RWPE1 (cell line): Measurements from ENCODE around the gene INSM1.

Experiments used
- CTCF ChIA-PET: fragments of 350-600 bp; sonication (Branson Sonifier 250); formaldehyde crosslinking; extraction: SDS; loops from one replicate; lab custom pipeline; 2021; lab: Yijun Ruan, JAX
- POLR2A ChIA-PET: fragments of 400-600 bp; formaldehyde crosslinking; extraction: SDS; loops from one replicate; lab custom pipeline; 2020; ENCODE audit warnings: antibody characterized with exemption; ENCODE audit not compliant: low non-redundant PET; lab: Yijun Ruan, JAX
- DNase-seq: peaks from one replicate; pipeline ENCODE4 v3.0.0; 2012; ENCODE audit warnings: low spot score
- H3K27ac ChIP-seq: fragments of 450-650 bp; 2 replicates; pipeline ENCODE4 v1.5.1; 2017
- TF ChIP-seq, protein P1 (sequence below): fragments of 450-650 bp; conservative IDR thresholded peaks from 2 replicates; pipeline ENCODE4 v1.5.1; 2017; ENCODE audit warnings: low read depth, mild to moderate bottlenecking

Gene INSM1

DNA sequence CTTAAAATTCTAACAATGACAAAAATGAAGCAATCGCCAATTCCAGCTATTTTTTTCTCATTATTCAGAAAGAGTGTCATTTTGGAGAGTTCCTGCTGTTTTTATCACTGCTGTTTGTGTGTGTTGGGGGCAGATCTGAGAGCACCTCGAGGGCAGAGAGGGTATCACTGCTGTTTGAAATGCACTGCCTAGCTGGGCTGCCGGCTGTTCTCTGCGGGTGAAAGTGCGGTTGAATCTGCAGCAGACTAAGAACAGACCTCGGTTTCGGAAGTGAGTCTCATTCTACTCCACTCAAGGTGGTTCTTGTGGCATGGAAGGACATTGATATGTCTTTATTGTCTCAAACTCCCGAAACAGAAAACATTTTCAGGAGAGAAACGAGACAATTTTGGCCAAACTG is 18.3 kb downstream of the INSM1 start:
- DNase-seq: no peak
- CTCF ChIA-PET: no interaction called here
- POLR2A ChIA-PET: no interaction called here
- H3K27ac ChIP-seq: no peak overlapping the region
- TF ChIP-seq, protein P1, sequence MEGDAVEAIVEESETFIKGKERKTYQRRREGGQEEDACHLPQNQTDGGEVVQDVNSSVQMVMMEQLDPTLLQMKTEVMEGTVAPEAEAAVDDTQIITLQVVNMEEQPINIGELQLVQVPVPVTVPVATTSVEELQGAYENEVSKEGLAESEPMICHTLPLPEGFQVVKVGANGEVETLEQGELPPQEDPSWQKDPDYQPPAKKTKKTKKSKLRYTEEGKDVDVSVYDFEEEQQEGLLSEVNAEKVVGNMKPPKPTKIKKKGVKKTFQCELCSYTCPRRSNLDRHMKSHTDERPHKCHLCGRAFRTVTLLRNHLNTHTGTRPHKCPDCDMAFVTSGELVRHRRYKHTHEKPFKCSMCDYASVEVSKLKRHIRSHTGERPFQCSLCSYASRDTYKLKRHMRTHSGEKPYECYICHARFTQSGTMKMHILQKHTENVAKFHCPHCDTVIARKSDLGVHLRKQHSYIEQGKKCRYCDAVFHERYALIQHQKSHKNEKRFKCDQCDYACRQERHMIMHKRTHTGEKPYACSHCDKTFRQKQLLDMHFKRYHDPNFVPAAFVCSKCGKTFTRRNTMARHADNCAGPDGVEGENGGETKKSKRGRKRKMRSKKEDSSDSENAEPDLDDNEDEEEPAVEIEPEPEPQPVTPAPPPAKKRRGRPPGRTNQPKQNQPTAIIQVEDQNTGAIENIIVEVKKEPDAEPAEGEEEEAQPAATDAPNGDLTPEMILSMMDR: no peak

GRCh38 chr20:20390393-20390792 is 22.5 kb downstream of the INSM1 start:
- CTCF ChIA-PET: interaction anchor here (0.5 kb wide), 1 partner anchor 306 kb away, joined by 3 read pairs; no protein-coding TSS in a partner anchor
- no peak overlapping the region for H3K27ac ChIP-seq
- no peak for DNase-seq
- POLR2A ChIA-PET: no interaction called here
- TF ChIP-seq, protein P1: no peak

- TF ChIP-seq, protein P1: no peak
- ChIA-PET CTCF (interaction anchor here (0.5 kb wide), 1 partner anchor 306 kb away, joined by 3 read pairs; no protein-coding TSS in a partner anchor), POLR2A (no interaction called here)
- no peak for DNase-seq
- H3K27ac ChIP-seq: no peak overlapping the region
Measured at GRCh38 chr20:20391115-20391514, 23.2 kb downstream of the INSM1 start.

DNA sequence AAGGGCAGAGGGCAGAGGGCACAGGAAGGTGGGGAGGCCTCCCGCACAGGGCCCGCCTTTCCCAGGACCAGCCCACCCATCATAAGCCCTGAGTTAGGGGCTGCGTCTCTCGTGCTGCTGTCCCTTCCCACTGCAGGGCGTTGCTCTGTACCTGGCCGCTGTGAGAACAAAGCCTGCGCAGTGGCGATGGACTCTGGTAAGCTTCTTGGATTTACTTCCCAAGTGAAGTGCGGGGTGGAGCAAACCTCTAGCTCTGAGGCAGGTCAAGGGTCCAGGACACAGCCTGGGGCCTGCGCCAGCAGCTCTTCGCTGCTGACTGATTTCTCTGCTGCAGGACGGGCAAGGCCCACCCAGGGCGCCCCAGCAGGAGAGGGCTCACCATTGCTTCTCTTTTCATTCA is 23.9 kb downstream of the INSM1 start:
- TF ChIP-seq, protein P1: no peak
- H3K27ac ChIP-seq: no peak overlapping the region
- no peak for DNase-seq
- ChIA-PET POLR2A (no interaction called here), CTCF (no interaction called here)

- TF ChIP-seq, protein P1: no peak
- H3K27ac ChIP-seq: no peak overlapping the region
- CTCF ChIA-PET: interaction anchor here (0.7 kb wide), 1 partner anchor 525 kb away, joined by 3 read pairs; no protein-coding TSS in a partner anchor
- POLR2A ChIA-PET: no interaction called here
- DNase-seq: no peak
Measured at GRCh38 chr20:20393207-20394120, 25.6 kb downstream of the INSM1 start.

- POLR2A ChIA-PET: no interaction called here
Measured at GRCh38 chr20:20395087-20395486, 27.2 kb downstream of the INSM1 start.

More at GRCh38 chr20:20395087-20395486, 27.2 kb downstream of the INSM1 start:
- TF ChIP-seq, protein P1: no peak
- CTCF ChIA-PET: no interaction called here
- DNase-seq: no peak
- H3K27ac ChIP-seq: no peak overlapping the region
